Karpas-422 (cell line): ENCODE measurements around the gene TSPO2. TPM values are rescaled to one million over a fixed set of nuclear protein-coding genes. Genes with fewer than 3 reads are reported as not detected.
A peak's percentile ranks its signal among the peaks of the same experiment; 100 is the strongest.

Experiments used
- DNase-seq: peaks from one replicate; pipeline ENCODE4 v3.0.0-alpha.2; 2015
- H2AFZ ChIP-seq: fragments of 200-600 bp; sonication (generic); 2 replicates; pipeline ENCODE4 v1.6.1; 2014; ENCODE audit warnings: antibody characterized with exemption, low read length, mixed read lengths
- H3K27ac ChIP-seq: fragments of 200-600 bp; sonication (generic); 2 replicates; pipeline ENCODE4 v1.5.1; 2014; ENCODE audit warnings: mild to moderate bottlenecking, low read length, moderate library complexity
- H3K27me3 ChIP-seq: fragments of 200-600 bp; sonication (generic); 2 replicates; pipeline ENCODE4 v1.6.1; 2014; ENCODE audit warnings: low read length, mixed read lengths
- H3K36me3 ChIP-seq: fragments of 200-600 bp; sonication (generic); 2 replicates; pipeline ENCODE4 v1.6.1; 2014; ENCODE audit warnings: low read length, mixed read lengths; ENCODE audit not compliant: insufficient read depth
- H3K4me1 ChIP-seq: fragments of 200-600 bp; sonication (generic); 2 replicates; pipeline ENCODE4 v1.6.1; 2014; ENCODE audit warnings: mild to moderate bottlenecking, low read length, mixed read lengths
- H3K4me2 ChIP-seq: fragments of 200-600 bp; sonication (generic); 2 replicates; pipeline ENCODE4 v1.6.1; 2014; ENCODE audit warnings: low read length, low read depth, mild to moderate bottlenecking; ENCODE audit not compliant: poor library complexity, severe bottlenecking
- H3K4me3 ChIP-seq: fragments of 200-600 bp; sonication (generic); 2 replicates; pipeline ENCODE4 v1.5.1; 2014; ENCODE audit warnings: mild to moderate bottlenecking, antibody characterized with exemption, low read length, mixed read lengths
- H3K79me2 ChIP-seq: fragments of 200-600 bp; sonication (generic); 2 replicates; pipeline ENCODE4 v1.6.1; 2014; ENCODE audit warnings: mild to moderate bottlenecking, low read length, mixed read lengths
- H3K9ac ChIP-seq: fragments of 200-600 bp; sonication (generic); 2 replicates; pipeline ENCODE4 v1.6.0; 2014; ENCODE audit warnings: low read length
- H3K9me2 ChIP-seq: fragments of 200-600 bp; sonication (generic), shearing (Covaris generic); replicated peaks from 2 replicates; pipeline ENCODE4 v1.6.0; 2014; ENCODE audit warnings: mild to moderate bottlenecking, low read length, moderate library complexity; ENCODE audit not compliant: insufficient read depth
- H3K9me3 ChIP-seq: fragments of 300-700, 200-600 bp; sonication (generic); 2 replicates; pipeline ENCODE4 v1.6.1; 2014; ENCODE audit warnings: low read length, mixed read lengths
- H4K20me1 ChIP-seq: fragments of 200-600 bp; sonication (generic); 2 replicates; pipeline ENCODE4 v1.6.1; 2014; ENCODE audit warnings: mild to moderate bottlenecking, antibody characterized with exemption, low read length, low read depth; ENCODE audit not compliant: insufficient read depth
- total RNA-seq: library from RNA; depleted of rRNA; stranded (reverse); fragments of >200 nt; shearing (Covaris generic); gene quantifications from 2 replicates; pipeline ENCODE4 v1.2.3, GENCODE V29; 2014; ENCODE audit warnings: low replicate concordance

Gene TSPO2
- total RNA-seq, 1 experiment from 2014 or later = not detected

GRCh38 chr6:41033776-41034175 is 8.5 kb upstream of the TSPO2 start:
- Histone ChIP-seq H2AFZ (no peak overlapping the region), H3K4me2 (no peak overlapping the region), H3K9me2 (no peaks in the 10 kb centered on the region), H3K4me3 (no peak overlapping the region), H3K36me3 (no peaks in the 10 kb centered on the region), H3K27me3 (no peaks in the 10 kb centered on the region), H3K79me2 (no peaks in the 10 kb centered on the region), H4K20me1 (no peaks in the 10 kb centered on the region), H3K4me1 (peaks cover 2% of the 10 kb centered on the region), H3K9ac (no peak overlapping the region), H3K9me3 (no peaks in the 10 kb centered on the region), H3K27ac (no peak overlapping the region)
- no peak for DNase-seq

GRCh38 chr6:41036186-41036585 is 6.1 kb upstream of the TSPO2 start:
- H3K79me2 ChIP-seq = no peaks in the 10 kb centered on the region
- 0 out of 2 replicates have a peak, but pooled peaks cover 3% of the 10 kb centered on the region for H4K20me1 ChIP-seq
- H3K9me3 ChIP-seq = no peaks in the 10 kb centered on the region
- H3K4me2 ChIP-seq = no peak overlapping the region
- H3K4me3 ChIP-seq = no peak overlapping the region
- no peak overlapping the region for H3K27ac ChIP-seq
- no peak overlapping the region for H2AFZ ChIP-seq
- H3K9ac ChIP-seq = no peak overlapping the region
- DNase-seq = no peak
- H3K4me1 ChIP-seq = no peaks in the 10 kb centered on the region
- no peaks in the 10 kb centered on the region for H3K9me2 ChIP-seq
- no peaks in the 10 kb centered on the region for H3K36me3 ChIP-seq
- H3K27me3 ChIP-seq = no peaks in the 10 kb centered on the region

- no peak overlapping the region for H2AFZ ChIP-seq
- H3K27ac ChIP-seq = no peak overlapping the region
- no peaks in the 10 kb centered on the region for H3K9me2 ChIP-seq
- H3K79me2 ChIP-seq = no peaks in the 10 kb centered on the region
- no peak for DNase-seq
- no peaks in the 10 kb centered on the region for H3K4me1 ChIP-seq
- H3K36me3 ChIP-seq = no peaks in the 10 kb centered on the region
- H4K20me1 ChIP-seq = 0 out of 2 replicates have a peak, but pooled peaks cover 3% of the 10 kb centered on the region
- no peaks in the 10 kb centered on the region for H3K27me3 ChIP-seq
- no peak overlapping the region for H3K4me3 ChIP-seq
- no peak overlapping the region for H3K4me2 ChIP-seq
- H3K9me3 ChIP-seq = no peaks in the 10 kb centered on the region
- no peak overlapping the region for H3K9ac ChIP-seq
Measured at GRCh38 chr6:41036601-41037000, 5.7 kb upstream of the TSPO2 start.

GRCh38 chr6:41037107-41037900 is 5.0 kb upstream of the TSPO2 start:
- Histone ChIP-seq H3K9me3 (no peaks in the 10 kb centered on the region), H2AFZ (no peak overlapping the region), H3K9ac (no peak overlapping the region), H4K20me1 (0 out of 2 replicates have a peak, but pooled peaks cover 3% of the 10 kb centered on the region), H3K27me3 (no peaks in the 10 kb centered on the region), H3K79me2 (no peaks in the 10 kb centered on the region), H3K4me2 (no peak overlapping the region), H3K36me3 (no peaks in the 10 kb centered on the region), H3K4me1 (peaks cover 4% of the 10 kb centered on the region), H3K27ac (no peak overlapping the region), H3K9me2 (no peaks in the 10 kb centered on the region), H3K4me3 (no peak overlapping the region)
- no peak for DNase-seq

GRCh38 chr6:41038205-41038604 is 4.1 kb upstream of the TSPO2 start:
- 0 out of 2 replicates have a peak, but pooled peaks cover 3% of the 10 kb centered on the region for H4K20me1 ChIP-seq
- no peak overlapping the region for H3K9ac ChIP-seq
- H2AFZ ChIP-seq = no peak overlapping the region
- H3K36me3 ChIP-seq = no peaks in the 10 kb centered on the region
- peaks cover 4% of the 10 kb centered on the region for H3K4me1 ChIP-seq
- H3K79me2 ChIP-seq = no peaks in the 10 kb centered on the region
- H3K27ac ChIP-seq = no peak overlapping the region
- H3K4me3 ChIP-seq = no peak overlapping the region
- H3K27me3 ChIP-seq = no peaks in the 10 kb centered on the region
- no peaks in the 10 kb centered on the region for H3K9me2 ChIP-seq
- H3K9me3 ChIP-seq = no peaks in the 10 kb centered on the region
- H3K4me2 ChIP-seq = no peak overlapping the region
- DNase-seq = no peak

GRCh38 chr6:41039060-41039998 is 2.9 kb upstream of the TSPO2 start, which contains the start of gene UNC5CL:
TSS of gene UNC5CL (minus strand) at chr6:41039221. CDS start at chr6:41035074, 4,147 bp downstream.
- Histone ChIP-seq H3K27ac (no peak within 1 kb of the TSS), H3K9me2 (no peaks in the 10 kb centered on the region), H3K4me3 (no peak within 1 kb of the TSS), H3K36me3 (no peaks in the 10 kb centered on the region), H3K4me2 (no peak within 1 kb of the TSS), H3K4me1 (peaks cover 4% of the 10 kb centered on the region), H3K27me3 (no peaks in the 10 kb centered on the region), H3K79me2 (no peaks in the 10 kb centered on the region), H2AFZ (no peak within 1 kb of the TSS), H3K9ac (no peak within 1 kb of the TSS), H4K20me1 (0 out of 2 replicates have a peak, but pooled peaks cover 3% of the 10 kb centered on the region), H3K9me3 (no peaks in the 10 kb centered on the region)
- peak; percentile 83 for DNase-seq

- 0 out of 2 replicates have a peak, but pooled peaks cover 3% of the 10 kb centered on the region for H4K20me1 ChIP-seq
- no peak overlapping the region for H3K4me2 ChIP-seq
- no peak overlapping the region for H3K4me3 ChIP-seq
- H3K27me3 ChIP-seq = no peaks in the 10 kb centered on the region
- H3K9me3 ChIP-seq = no peaks in the 10 kb centered on the region
- no peak overlapping the region for H3K27ac ChIP-seq
- H2AFZ ChIP-seq = no peak overlapping the region
- no peaks in the 10 kb centered on the region for H3K79me2 ChIP-seq
- H3K4me1 ChIP-seq = peaks cover 4% of the 10 kb centered on the region
- DNase-seq = no peak
- no peak overlapping the region for H3K9ac ChIP-seq
- H3K9me2 ChIP-seq = no peaks in the 10 kb centered on the region
- no peaks in the 10 kb centered on the region for H3K36me3 ChIP-seq
Measured at GRCh38 chr6:41040101-41040939, 1.9 kb upstream of the TSPO2 start.
